Neural cell (in vitro differentiated cells): ENCODE results near the gene RERE. TPM values are rescaled to one million over a fixed set of nuclear protein-coding genes. Genes with fewer than 3 reads are reported as not detected.
"Not testable (repeated sequence)": the region's sequence is repeated elsewhere in the genome, so short reads cannot be mapped to it uniquely, and the experiment has no call there.

Experiments used
- H2AFZ ChIP-seq: fragments of 200-600, 300-800 bp; sonication (generic), shearing (Covaris generic); 2 replicates; pipeline ENCODE4 v1.6.0; 2014; ENCODE audit warnings: low read depth, mild to moderate bottlenecking, antibody characterized with exemption, low read length, moderate library complexity
- H3F3A ChIP-seq: fragments of 200-600 bp; shearing (Covaris generic); 2 replicates; pipeline ENCODE4 v1.6.1; 2016; ENCODE audit warnings: mild to moderate bottlenecking, moderate library complexity, mixed read lengths, antibody characterized with exemption, low read length; ENCODE audit not compliant: insufficient read depth, poor library complexity, severe bottlenecking
- H3K27ac ChIP-seq: fragments of 200-600, 300-800 bp; sonication (generic), shearing (Covaris generic); 2 replicates; pipeline ENCODE4 v1.5.1; 2014; ENCODE audit warnings: mild to moderate bottlenecking, low read length, moderate library complexity
- H3K27me3 ChIP-seq: fragments of 300-800, 200-600 bp; sonication (generic), shearing (Covaris generic); 2 replicates; pipeline ENCODE4 v1.6.0; 2014; ENCODE audit warnings: mild to moderate bottlenecking, low read depth, low read length, moderate library complexity; ENCODE audit not compliant: insufficient read depth
- H3K36me3 ChIP-seq: fragments of 300-800, 200-600 bp; sonication (generic), shearing (Covaris generic); 2 replicates; pipeline ENCODE4 v1.5.1; 2014; ENCODE audit warnings: mild to moderate bottlenecking, antibody characterized with exemption, low read length, moderate library complexity; ENCODE audit not compliant: insufficient read depth
- H3K4me2 ChIP-seq: fragments of 300-800, 200-600 bp; sonication (generic), shearing (Covaris generic); 2 replicates; pipeline ENCODE4 v1.6.0; 2014; ENCODE audit warnings: mild to moderate bottlenecking, low read length
- H3K4me3 ChIP-seq: fragments of 300-800, 200-600 bp; sonication (generic), shearing (Covaris generic); 2 replicates; pipeline ENCODE4 v1.5.1; 2014; ENCODE audit warnings: mild to moderate bottlenecking, low read length, moderate library complexity
- H3K79me2 ChIP-seq: fragments of 200-600 bp; shearing (Covaris generic); replicated peaks from 2 replicates; pipeline ENCODE4 v1.6.0; 2014; ENCODE audit warnings: mild to moderate bottlenecking, low read length, moderate library complexity; ENCODE audit not compliant: insufficient read depth
- H3K9ac ChIP-seq: fragments of 300-800, 200-600 bp; sonication (generic), shearing (Covaris generic); 2 replicates; pipeline ENCODE4 v1.6.1; 2016; ENCODE audit warnings: mild to moderate bottlenecking, low read length, mixed read lengths
- H3K9me2 ChIP-seq: fragments of 200-600 bp; shearing (Covaris generic); 2 replicates; pipeline ENCODE4 v1.6.1; 2016; ENCODE audit warnings: mild to moderate bottlenecking, low read length, mixed read lengths; ENCODE audit not compliant: insufficient read depth
- H3K9me3 ChIP-seq: fragments of 200-600, 300-800 bp; sonication (generic), shearing (Covaris generic); 2 replicates; pipeline ENCODE4 v1.6.1; 2016; ENCODE audit warnings: mild to moderate bottlenecking, mixed run types, low read length, moderate library complexity, mixed read lengths
- H4K20me1 ChIP-seq: fragments of 200-600 bp; shearing (Covaris generic); 2 replicates; pipeline ENCODE4 v1.6.1; 2016; ENCODE audit warnings: mild to moderate bottlenecking, mixed run types; ENCODE audit not compliant: insufficient read depth
- EP300 ChIP-seq: fragments of 450-650 bp; conservative IDR thresholded peaks from 2 replicates; pipeline ENCODE4 v1.6.1; 2014; ENCODE audit warnings: antibody characterized with exemption, mild to moderate bottlenecking, moderate library complexity; ENCODE audit not compliant: poor library complexity, severe bottlenecking
- EZH2 ChIP-seq: fragments of 200-600, 300-800 bp; shearing (Covaris generic), sonication (generic); IDR thresholded peaks from 2 replicates; pipeline ENCODE4 v1.6.1; 2014; ENCODE audit warnings: antibody characterized with exemption, low read length, borderline replicate concordance, mild to moderate bottlenecking; ENCODE audit not compliant: insufficient read depth, poor library complexity, severe bottlenecking
- MXI1 ChIP-seq: fragments of 450-650 bp; conservative IDR thresholded peaks from 2 replicates; pipeline ENCODE4 v1.6.1; 2014; ENCODE audit warnings: antibody characterized with exemption, mild to moderate bottlenecking; ENCODE audit not compliant: poor library complexity, severe bottlenecking
- POLR2AphosphoS5 ChIP-seq: IDR thresholded peaks from 2 replicates; pipeline ENCODE4 v1.6.1; 2012
- RAD21 ChIP-seq: fragments of 450-650 bp; conservative IDR thresholded peaks from 2 replicates; pipeline ENCODE4 v1.6.1; 2014; ENCODE audit warnings: antibody characterized with exemption, mild to moderate bottlenecking, moderate library complexity
- SMC3 ChIP-seq: fragments of 450-650 bp; conservative IDR thresholded peaks from 2 replicates; pipeline ENCODE4 v1.6.1; 2014; ENCODE audit warnings: antibody characterized with exemption, mild to moderate bottlenecking, moderate library complexity; ENCODE audit not compliant: poor library complexity
- TAF1 ChIP-seq: IDR thresholded peaks from 2 replicates; pipeline ENCODE4 v1.6.1; 2012; ENCODE audit warnings: low read depth
- polyA plus RNA-seq: library from polyadenylated mRNA; depleted of rRNA; stranded (reverse); fragments of >200 nt; gene quantifications from 2 replicates; pipeline ENCODE4 v1.2.3, GENCODE V29; 2014
- TF ChIP-seq, protein P1 (sequence below): IDR thresholded peaks from 2 replicates; pipeline ENCODE4 v1.6.1; 2012; ENCODE audit warnings: borderline replicate concordance
- TF ChIP-seq, protein P2 (sequence below): fragments of 450-650 bp; IDR thresholded peaks from 2 replicates; pipeline ENCODE4 v1.5.1; 2014; ENCODE audit warnings: antibody characterized with exemption, mild to moderate bottlenecking, moderate library complexity; ENCODE audit not compliant: poor library complexity, severe bottlenecking

The RERE gene
- polyA plus RNA-seq, 1 donor from 2014 or later, result 21.0 TPM

DNA sequence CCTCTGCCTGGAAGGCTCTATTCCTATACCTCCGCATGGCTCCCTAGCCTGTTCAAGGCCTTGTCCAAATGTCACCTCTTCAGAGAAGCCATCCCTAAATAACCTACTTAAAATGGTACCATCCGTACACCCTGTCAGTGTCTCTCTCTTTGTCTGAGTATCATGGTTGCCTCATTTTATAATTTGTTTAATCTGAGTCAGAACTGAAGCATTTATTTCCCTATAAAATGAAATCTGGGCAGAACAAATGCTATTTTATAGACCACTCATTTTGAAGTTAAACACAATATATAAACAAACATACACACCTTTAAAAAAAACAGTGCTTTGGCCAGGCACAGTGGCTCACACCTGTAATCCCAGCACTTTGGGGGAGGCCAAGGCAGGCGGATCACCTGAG is 30.2 kb downstream of the RERE start:
- H3K36me3 ChIP-seq, result no peaks in the 10 kb centered on the region
- no peaks in the 10 kb centered on the region for H3K27me3 ChIP-seq
- H3K9me3 ChIP-seq, result no peaks in the 10 kb centered on the region
- H3K27ac ChIP-seq, result no peak overlapping the region
- H3K9ac ChIP-seq, result no peak overlapping the region
- H4K20me1 ChIP-seq, result peaks cover 3% of the 10 kb centered on the region
- no peak overlapping the region for H3K4me3 ChIP-seq
- no peak overlapping the region for H2AFZ ChIP-seq
- peaks cover 87% of the 10 kb centered on the region for H3K79me2 ChIP-seq
- no peaks in the 10 kb centered on the region for H3K9me2 ChIP-seq
- no peak overlapping the region for H3K4me2 ChIP-seq
- no peaks in the 10 kb centered on the region for H3F3A ChIP-seq
- TF ChIP-seq EZH2 (no peak), POLR2AphosphoS5 (no peak), MXI1 (no peak), TAF1 (no peak), SMC3 (no peak), EP300 (no peak), RAD21 (no peak)
- TF ChIP-seq, protein P1, sequence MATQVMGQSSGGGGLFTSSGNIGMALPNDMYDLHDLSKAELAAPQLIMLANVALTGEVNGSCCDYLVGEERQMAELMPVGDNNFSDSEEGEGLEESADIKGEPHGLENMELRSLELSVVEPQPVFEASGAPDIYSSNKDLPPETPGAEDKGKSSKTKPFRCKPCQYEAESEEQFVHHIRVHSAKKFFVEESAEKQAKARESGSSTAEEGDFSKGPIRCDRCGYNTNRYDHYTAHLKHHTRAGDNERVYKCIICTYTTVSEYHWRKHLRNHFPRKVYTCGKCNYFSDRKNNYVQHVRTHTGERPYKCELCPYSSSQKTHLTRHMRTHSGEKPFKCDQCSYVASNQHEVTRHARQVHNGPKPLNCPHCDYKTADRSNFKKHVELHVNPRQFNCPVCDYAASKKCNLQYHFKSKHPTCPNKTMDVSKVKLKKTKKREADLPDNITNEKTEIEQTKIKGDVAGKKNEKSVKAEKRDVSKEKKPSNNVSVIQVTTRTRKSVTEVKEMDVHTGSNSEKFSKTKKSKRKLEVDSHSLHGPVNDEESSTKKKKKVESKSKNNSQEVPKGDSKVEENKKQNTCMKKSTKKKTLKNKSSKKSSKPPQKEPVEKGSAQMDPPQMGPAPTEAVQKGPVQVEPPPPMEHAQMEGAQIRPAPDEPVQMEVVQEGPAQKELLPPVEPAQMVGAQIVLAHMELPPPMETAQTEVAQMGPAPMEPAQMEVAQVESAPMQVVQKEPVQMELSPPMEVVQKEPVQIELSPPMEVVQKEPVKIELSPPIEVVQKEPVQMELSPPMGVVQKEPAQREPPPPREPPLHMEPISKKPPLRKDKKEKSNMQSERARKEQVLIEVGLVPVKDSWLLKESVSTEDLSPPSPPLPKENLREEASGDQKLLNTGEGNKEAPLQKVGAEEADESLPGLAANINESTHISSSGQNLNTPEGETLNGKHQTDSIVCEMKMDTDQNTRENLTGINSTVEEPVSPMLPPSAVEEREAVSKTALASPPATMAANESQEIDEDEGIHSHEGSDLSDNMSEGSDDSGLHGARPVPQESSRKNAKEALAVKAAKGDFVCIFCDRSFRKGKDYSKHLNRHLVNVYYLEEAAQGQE, result no peak
- TF ChIP-seq, protein P2, sequence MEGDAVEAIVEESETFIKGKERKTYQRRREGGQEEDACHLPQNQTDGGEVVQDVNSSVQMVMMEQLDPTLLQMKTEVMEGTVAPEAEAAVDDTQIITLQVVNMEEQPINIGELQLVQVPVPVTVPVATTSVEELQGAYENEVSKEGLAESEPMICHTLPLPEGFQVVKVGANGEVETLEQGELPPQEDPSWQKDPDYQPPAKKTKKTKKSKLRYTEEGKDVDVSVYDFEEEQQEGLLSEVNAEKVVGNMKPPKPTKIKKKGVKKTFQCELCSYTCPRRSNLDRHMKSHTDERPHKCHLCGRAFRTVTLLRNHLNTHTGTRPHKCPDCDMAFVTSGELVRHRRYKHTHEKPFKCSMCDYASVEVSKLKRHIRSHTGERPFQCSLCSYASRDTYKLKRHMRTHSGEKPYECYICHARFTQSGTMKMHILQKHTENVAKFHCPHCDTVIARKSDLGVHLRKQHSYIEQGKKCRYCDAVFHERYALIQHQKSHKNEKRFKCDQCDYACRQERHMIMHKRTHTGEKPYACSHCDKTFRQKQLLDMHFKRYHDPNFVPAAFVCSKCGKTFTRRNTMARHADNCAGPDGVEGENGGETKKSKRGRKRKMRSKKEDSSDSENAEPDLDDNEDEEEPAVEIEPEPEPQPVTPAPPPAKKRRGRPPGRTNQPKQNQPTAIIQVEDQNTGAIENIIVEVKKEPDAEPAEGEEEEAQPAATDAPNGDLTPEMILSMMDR, result no peak

GRCh38 chr1:8786204-8786603 is 31.2 kb downstream of the RERE start:
- not testable (repeated sequence) for H4K20me1 ChIP-seq, H3K9me2 ChIP-seq, H3F3A ChIP-seq, H3K4me2 ChIP-seq, H3K36me3 ChIP-seq, H3K4me3 ChIP-seq, H3K9me3 ChIP-seq, H2AFZ ChIP-seq, H3K27ac ChIP-seq, H3K27me3 ChIP-seq, H3K9ac ChIP-seq
- H3K79me2 ChIP-seq, result peaks cover 87% of the 10 kb centered on the region

DNA sequence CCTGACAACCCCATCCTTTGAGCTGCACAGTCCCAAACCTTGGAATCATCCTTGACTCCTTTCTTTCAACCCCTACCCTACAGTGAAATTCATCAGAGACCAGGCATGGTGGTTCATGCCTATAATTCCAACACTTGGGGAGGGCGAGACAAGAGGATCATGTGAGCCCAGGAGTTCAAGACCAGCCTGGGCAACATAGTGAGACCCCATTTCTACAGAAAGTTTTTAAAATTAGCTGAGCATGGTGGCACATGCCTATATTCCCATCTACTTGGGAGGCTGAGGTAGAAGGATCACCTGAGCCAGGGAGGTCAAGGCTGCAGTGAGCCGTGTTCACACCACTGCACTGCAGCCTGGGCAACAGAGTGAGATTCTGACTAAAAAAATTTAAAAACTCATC is 34.5 kb downstream of the RERE start:
- H3K4me3 ChIP-seq, result no peak overlapping the region
- H3K9me2 ChIP-seq, result no peaks in the 10 kb centered on the region
- H3K79me2 ChIP-seq, result peaks cover 90% of the 10 kb centered on the region
- no peak for TF ChIP-seq SMC3
- TF ChIP-seq EP300, result no peak
- TF ChIP-seq POLR2AphosphoS5, result no peak
- TF ChIP-seq TAF1, result no peak
- TF ChIP-seq, protein P1, result no peak
- TF ChIP-seq RAD21, result no peak
- H3K27me3 ChIP-seq, result no peaks in the 10 kb centered on the region
- no peak overlapping the region for H3K9ac ChIP-seq
- no peak overlapping the region for H3K4me2 ChIP-seq
- peaks cover 3% of the 10 kb centered on the region for H4K20me1 ChIP-seq
- no peak overlapping the region for H2AFZ ChIP-seq
- H3F3A ChIP-seq, result no peaks in the 10 kb centered on the region
- H3K36me3 ChIP-seq, result no peaks in the 10 kb centered on the region
- H3K27ac ChIP-seq, result no peak overlapping the region
- H3K9me3 ChIP-seq, result no peaks in the 10 kb centered on the region
